ENCODE data around the gene EHBP1L1. TPM values are rescaled to one million over a fixed set of nuclear protein-coding genes. Genes with fewer than 3 reads are reported as not detected.
"Not testable (repeated sequence)": the region's sequence is repeated elsewhere in the genome, so short reads cannot be mapped to it uniquely, and the experiment has no call there.

Gene EHBP1L1
- total RNA-seq, 1 donor from 2014 or later: 4.7 TPM

DNA sequence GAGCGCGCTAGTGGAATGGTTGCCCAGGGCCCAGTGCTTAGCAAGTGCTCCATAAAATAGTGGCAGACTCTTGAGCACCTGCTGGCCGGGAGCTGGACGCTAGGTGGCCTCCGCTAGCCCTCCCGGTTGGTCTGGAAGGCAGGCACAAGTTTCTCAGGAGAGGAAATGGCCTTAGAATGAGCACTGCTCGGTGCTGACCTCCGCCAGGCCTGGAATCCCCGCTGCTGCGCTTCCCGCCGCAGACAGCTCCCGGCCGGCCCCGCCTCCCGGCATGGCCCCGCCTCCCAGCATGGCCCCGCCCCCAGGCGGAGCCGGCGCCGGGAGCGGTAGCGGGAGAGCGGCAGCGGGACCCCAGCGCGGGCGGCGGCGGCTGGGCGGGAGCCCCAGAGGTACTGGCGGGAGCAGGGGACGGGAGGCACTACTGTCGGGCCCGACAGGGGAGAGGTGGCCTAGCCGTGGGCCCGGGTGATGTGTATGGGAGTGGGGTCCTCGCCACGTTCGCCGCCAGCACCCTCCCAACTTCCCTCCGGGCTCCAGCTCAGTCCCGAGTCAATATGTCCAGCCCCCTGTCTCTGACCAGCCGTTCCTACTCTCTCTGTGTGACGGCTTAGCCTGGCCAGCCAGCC is 62.1 kb downstream of the EHBP1L1 start, which contains the start of gene SIPA1:
SIPA1 (plus strand) TSS at position 308 of the 626 bp plus-strand sequence. CDS start 2,821 bp downstream, outside the sequence.
- peak within 1 kb of the TSS; percentile 87 for H3K27ac Mint-ChIP-seq (ENCODE audit: unreplicated experiment)
- peak; percentile 93 for DNase-seq (ENCODE audit: low spot score)
- peaks cover 19% of the 10 kb centered on the region for H3K36me3 Mint-ChIP-seq (ENCODE audit: low read depth, unreplicated experiment)
- H3K4me3 Mint-ChIP-seq (ENCODE audit: unreplicated experiment): peak within 1 kb of the TSS; percentile 90
- H3K27me3 Mint-ChIP-seq (ENCODE audit: unreplicated experiment): peaks cover 13% of the 10 kb centered on the region
- H3K4me1 Mint-ChIP-seq (ENCODE audit: unreplicated experiment): peaks cover 44% of the 10 kb centered on the region
- no peaks in the 10 kb centered on the region for H3K9me3 Mint-ChIP-seq (ENCODE audit: unreplicated experiment)
- TF ChIP-seq, protein P1, sequence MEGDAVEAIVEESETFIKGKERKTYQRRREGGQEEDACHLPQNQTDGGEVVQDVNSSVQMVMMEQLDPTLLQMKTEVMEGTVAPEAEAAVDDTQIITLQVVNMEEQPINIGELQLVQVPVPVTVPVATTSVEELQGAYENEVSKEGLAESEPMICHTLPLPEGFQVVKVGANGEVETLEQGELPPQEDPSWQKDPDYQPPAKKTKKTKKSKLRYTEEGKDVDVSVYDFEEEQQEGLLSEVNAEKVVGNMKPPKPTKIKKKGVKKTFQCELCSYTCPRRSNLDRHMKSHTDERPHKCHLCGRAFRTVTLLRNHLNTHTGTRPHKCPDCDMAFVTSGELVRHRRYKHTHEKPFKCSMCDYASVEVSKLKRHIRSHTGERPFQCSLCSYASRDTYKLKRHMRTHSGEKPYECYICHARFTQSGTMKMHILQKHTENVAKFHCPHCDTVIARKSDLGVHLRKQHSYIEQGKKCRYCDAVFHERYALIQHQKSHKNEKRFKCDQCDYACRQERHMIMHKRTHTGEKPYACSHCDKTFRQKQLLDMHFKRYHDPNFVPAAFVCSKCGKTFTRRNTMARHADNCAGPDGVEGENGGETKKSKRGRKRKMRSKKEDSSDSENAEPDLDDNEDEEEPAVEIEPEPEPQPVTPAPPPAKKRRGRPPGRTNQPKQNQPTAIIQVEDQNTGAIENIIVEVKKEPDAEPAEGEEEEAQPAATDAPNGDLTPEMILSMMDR (IDR thresholded peaks at IDR 0.05; ENCODE audit: unreplicated experiment): peak; percentile 58

GRCh38 chr11:65639228-65639597 is 63.4 kb downstream of the EHBP1L1 start:
- H3K27ac Mint-ChIP-seq (ENCODE audit: unreplicated experiment): peak overlapping the region; percentile 91
- H3K9me3 Mint-ChIP-seq (ENCODE audit: unreplicated experiment); DNase-seq (ENCODE audit: low spot score): not testable (repeated sequence)
- H3K36me3 Mint-ChIP-seq (ENCODE audit: low read depth, unreplicated experiment): peaks cover 24% of the 10 kb centered on the region
- H3K4me1 Mint-ChIP-seq (ENCODE audit: unreplicated experiment): peaks cover 52% of the 10 kb centered on the region
- peak overlapping the region; percentile 90 for H3K4me3 Mint-ChIP-seq (ENCODE audit: unreplicated experiment)
- H3K27me3 Mint-ChIP-seq (ENCODE audit: unreplicated experiment): peaks cover 18% of the 10 kb centered on the region

- peak overlapping the region; percentile 31 for H3K4me3 Mint-ChIP-seq (ENCODE audit: unreplicated experiment)
Measured at GRCh38 chr11:65639623-65640482, 64.0 kb downstream of the EHBP1L1 start.

DNA sequence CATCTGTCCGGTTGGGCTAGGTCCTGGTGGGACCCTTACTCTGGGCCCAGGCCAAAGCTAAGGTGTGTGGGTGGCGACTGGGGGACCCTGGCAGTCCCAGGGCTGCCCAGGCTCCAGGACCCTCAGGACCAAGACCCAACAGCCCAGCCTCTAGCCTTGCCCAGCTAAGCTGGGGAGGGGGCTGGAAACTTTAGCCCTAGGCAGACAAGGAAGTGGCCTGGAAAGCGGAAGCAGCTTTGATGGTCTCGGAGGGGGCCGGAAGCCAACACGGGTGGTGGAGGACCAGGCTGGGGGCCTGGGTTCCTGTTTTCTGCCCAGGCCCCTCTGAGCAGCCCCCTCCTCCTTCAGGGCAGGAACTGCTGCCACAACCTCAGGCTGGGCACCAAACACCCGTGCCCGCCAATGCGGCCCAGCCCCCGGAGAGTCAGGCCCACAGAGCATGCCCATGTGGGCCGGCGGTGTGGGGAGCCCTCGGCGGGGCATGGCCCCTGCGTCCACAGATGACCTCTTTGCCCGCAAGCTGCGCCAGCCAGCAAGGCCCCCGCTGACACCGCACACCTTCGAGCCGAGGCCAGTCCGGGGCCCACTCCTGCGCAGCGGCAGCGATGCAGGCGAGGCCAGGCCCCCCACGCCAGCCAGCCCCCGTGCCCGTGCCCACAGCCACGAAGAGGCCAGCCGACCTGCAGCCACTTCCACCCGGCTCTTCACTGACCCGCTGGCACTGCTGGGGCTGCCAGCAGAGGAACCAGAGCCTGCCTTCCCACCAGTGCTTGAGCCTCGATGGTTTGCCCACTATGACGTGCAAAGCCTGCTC is 64.8 kb downstream of the EHBP1L1 start:
- Mint-ChIP-seq H3K36me3 (ENCODE audit: low read depth, unreplicated experiment) (peaks cover 31% of the 10 kb centered on the region), H3K27ac (ENCODE audit: unreplicated experiment) (peak overlapping the region; percentile 91), H3K27me3 (ENCODE audit: unreplicated experiment) (peaks cover 21% of the 10 kb centered on the region), H3K9me3 (ENCODE audit: unreplicated experiment) (no peaks in the 10 kb centered on the region), H3K4me1 (ENCODE audit: unreplicated experiment) (peaks cover 57% of the 10 kb centered on the region), H3K4me3 (ENCODE audit: unreplicated experiment) (peak overlapping the region; percentile 74)
- DNase-seq (ENCODE audit: low spot score): peak; percentile 62
- TF ChIP-seq, protein P1 (IDR thresholded peaks at IDR 0.05; ENCODE audit: unreplicated experiment): peak; percentile 14

More at GRCh38 chr11:65639623-65640482, 64.0 kb downstream of the EHBP1L1 start:
- peaks cover 31% of the 10 kb centered on the region for H3K36me3 Mint-ChIP-seq (ENCODE audit: low read depth, unreplicated experiment)
- no peaks in the 10 kb centered on the region for H3K9me3 Mint-ChIP-seq (ENCODE audit: unreplicated experiment)
- peak; percentile 63 for DNase-seq (ENCODE audit: low spot score)
- H3K4me1 Mint-ChIP-seq (ENCODE audit: unreplicated experiment): peaks cover 53% of the 10 kb centered on the region
- H3K27me3 Mint-ChIP-seq (ENCODE audit: unreplicated experiment): peaks cover 19% of the 10 kb centered on the region
- peak overlapping the region; percentile 91 for H3K27ac Mint-ChIP-seq (ENCODE audit: unreplicated experiment)
- TF ChIP-seq, protein P1 (IDR thresholded peaks at IDR 0.05; ENCODE audit: unreplicated experiment): no peak

All from endothelial cell (in vitro differentiated cells).